Left colon (tissue), 2 donors: Measurements from ENCODE around the gene CCDC6. TPM values are rescaled to one million over a fixed set of nuclear protein-coding genes. Genes with fewer than 3 reads are reported as not detected.
"Not testable (repeated sequence)": the region's sequence is repeated elsewhere in the genome, so short reads cannot be mapped to it uniquely, and the experiment has no call there.

ENCODE experiments used
- ATAC-seq: fragments of 200-7000 bp; cut with Tn5 transposase; one replicate; pipeline ENCODE4 v1.9.1; 2020; ENCODE audit warnings: mild to moderate bottlenecking, moderate library complexity
- DNase-seq, 2 donors: peaks; one replicate each; pipeline ENCODE4 v3.0.0-alpha.2; 2020
- intact Hi-C, 2 donors: fragments of 100-400 bp; cut with DNase I in 1 of 2; cut with micrococcal nuclease in 1 of 2; formaldehyde crosslinking; loops; one replicate each; pipeline versions ENCODE4 v1.11.2 to v1.14.0; 2022; cut with DNase I, micrococcal nuclease
- total RNA-seq, 2 donors: library from RNA; stranded (reverse); fragmentation: NEBNext Ultra II Directional; extraction: Animal tissue kit (Norgen Biotek cat#: 25700); gene quantifications; one replicate each; pipeline ENCODE4 v1.2.1, GENCODE V29; 2021
- donor health status: DM: no; HTN: no; CAD: no.
- donor health status: DM: yes; HTN: yes; CAD: no.

The CCDC6 gene
- total RNA-seq, 2 donors from 2014 or later: 54.9 to 60.7 TPM

DNA sequence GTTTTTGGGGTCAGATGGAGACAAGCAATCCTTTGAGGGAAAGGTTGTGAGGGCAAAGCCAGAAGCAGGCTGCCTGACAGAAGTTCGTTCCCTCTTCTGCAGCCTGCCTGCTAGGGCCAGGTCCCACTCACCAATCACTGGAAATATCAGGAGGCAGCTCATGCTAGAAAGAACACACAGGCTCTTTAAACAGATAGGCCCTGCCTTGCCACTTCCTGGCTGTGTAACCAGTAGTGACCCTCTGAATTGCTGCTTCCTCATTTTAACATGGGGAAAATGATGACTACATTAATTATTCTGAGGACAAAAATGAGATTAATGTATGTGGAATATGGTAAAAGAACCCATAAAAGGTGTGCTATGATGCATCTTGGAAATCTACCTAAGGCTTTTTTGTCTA, 102.6 kb downstream of the CCDC6 start:
- DNase-seq: no peak
- intact Hi-C loops: no loop called here
- no peak for ATAC-seq

DNA sequence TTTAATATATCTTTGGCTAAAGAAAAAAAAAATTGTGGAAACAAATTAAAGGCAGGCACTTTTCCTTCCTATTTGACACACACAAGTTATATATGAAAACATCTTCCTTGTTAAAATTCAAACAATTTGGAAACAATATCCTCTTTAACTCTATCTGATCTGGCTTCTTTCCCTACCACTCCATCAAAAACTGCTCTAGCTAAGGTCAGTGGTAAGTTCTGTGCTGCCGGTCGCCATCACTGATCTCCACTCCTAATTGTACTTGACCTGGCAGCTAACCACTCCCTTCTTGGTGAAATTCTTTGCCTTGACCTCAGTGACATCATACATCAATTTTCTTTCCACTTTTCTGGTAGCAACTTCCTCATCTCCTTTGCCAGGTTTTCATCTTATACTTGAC, 105.2 kb downstream of the CCDC6 start:
- ATAC-seq (peak; percentile 42), DNase-seq (no peak)
- intact Hi-C loops: no loop called here

DNA sequence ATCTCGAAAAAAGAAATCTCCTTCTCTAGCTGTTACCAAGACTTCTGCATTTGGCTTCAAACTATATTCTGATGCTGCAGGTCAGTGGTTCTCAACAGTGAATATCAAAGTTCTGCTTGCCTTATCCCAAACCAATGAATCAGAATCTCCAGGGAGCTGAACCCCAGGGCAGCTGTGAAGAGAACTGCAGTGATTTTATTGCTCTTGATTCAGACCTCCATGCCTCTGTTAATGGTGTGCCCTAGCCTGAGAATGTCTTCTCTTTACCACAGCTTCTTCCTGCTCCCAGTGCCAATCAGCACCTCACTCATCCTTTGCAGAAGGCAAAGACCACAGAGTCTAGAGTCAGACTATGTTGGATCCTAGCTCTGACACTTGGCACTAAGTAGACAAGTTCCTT, 106.9 kb downstream of the CCDC6 start:
- ATAC-seq: no peak
- intact Hi-C loops: no loop called here
- DNase-seq: no peak

DNA sequence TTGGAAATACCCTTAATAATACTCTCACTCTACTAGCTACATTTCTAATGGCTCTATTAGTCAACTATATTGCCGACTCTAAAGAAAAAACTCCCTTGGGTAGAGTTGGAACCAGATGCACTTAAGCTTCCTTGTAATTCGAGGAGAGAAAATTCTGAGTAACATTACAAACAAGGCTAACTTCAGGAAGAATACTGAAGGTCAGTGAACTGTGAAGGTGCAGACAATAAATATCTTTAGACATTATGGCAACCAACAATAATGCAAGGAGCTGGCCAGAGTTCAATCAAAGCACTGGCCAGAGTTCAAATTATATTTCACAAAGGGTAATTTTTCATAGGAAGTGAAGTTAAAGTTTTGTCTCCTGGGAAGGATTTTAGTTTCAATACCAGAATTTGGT, 112.4 kb downstream of the CCDC6 start:
- no peak for DNase-seq
- intact Hi-C loops: no loop called here

DNA sequence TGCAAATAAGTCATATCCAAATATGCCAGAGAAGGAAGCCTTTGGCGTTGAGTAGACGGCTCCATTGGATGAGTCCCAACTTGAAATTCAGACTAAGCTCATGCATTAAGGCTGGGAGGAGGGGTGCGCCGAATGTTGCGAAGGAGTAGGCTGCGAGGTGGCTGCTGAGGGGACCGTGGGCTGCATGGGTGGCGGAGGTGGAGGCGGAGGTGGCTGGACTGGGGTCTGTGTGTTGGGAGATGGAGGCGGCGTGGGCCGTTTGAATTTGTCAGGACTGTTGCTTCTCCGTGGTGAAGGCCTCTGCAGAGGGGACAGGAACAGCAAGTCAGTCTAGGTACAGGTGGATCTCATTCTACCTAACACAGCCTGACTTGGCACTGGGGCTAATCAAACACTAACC, 113.5 kb downstream of the CCDC6 start:
- DNase-seq (no peak), ATAC-seq (no peak)
- intact Hi-C loops: no loop called here

More for the DNA sequence above, 112.4 kb downstream of the CCDC6 start:
- ATAC-seq: peak; percentile 71

DNA sequence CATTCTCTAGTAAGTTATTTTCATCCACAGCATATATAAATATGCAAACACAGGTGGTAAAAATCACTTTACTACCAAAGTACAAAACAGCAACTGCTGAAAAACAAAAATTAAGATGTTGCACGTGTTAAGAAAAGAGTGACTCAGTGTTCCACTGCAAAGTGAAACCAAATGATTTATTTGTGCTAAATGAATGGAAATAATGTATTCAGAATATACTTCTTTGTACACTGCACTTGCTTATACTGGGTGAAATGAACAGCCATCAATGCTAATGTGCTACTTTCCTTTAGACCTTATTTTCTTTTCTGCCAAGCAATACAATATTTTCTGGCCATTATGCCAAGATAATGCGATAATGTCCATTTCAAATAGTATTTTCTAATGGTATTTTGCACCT, 114.8 kb downstream of the CCDC6 start:
- DNase-seq (no peak), ATAC-seq (no peak)
- intact Hi-C loops: no loop called here

DNA sequence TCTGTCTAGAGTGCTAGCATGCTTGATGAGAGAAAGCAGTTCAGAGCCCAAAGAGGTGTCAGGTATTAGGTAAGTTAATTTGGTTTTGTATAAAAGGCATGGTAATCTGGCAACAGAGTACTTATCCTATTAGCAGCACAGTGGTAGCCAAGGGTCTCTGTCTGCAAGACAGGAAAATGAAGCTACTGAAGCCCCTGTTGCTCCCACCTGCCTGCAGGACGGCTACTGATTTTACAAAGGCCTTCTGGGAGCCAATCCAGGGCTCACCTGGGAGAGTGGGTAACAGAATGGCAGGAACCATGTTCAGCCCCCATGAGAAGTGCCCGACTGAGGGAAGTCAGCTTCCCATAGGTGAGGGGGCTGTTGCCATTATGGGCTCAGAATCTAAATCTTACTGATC, 116.3 kb downstream of the CCDC6 start:
- ATAC-seq, intact Hi-C loops, DNase-seq: not testable (repeated sequence)

DNA sequence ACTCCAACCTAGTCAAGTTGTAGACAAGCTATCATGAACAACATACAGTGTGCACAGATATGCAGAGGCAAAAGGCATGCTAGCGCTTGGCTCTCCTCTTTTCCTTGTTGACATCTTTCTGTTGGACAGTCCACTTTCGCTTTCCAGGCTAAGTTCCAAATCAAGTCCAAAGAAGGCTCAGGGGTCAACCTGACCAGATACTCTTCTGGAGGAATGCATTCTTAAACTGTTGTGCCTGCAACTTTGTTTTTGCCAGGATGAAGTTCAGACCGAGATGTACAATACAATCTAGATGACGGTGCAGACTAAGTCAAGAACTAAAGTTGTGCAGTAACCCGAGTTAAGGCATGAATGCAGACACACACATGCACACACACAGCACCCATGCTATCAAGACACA, 117.4 kb downstream of the CCDC6 start:
- ATAC-seq, DNase-seq, intact Hi-C loops: not testable (repeated sequence)

DNA sequence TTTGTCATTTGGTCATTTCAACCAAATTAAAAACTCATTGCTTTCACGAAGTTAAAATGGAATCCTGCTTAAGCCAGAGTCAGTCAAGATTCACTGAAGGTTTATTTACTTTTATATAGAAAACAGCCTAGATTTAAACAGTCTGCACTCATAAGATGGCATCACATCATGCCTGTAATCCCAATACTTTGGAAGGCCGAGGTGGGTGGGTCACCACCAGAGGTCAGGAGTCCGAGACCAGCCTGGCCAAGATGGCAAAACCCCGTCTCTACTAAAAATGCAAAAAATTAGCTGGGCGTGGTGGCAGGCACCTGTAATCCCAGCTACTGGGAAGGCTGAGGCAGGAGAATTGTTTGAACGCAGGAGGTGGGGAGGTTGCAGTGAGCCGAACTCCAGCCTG, 119.3 kb downstream of the CCDC6 start:
- ATAC-seq, DNase-seq, intact Hi-C loops: not testable (repeated sequence)

DNA sequence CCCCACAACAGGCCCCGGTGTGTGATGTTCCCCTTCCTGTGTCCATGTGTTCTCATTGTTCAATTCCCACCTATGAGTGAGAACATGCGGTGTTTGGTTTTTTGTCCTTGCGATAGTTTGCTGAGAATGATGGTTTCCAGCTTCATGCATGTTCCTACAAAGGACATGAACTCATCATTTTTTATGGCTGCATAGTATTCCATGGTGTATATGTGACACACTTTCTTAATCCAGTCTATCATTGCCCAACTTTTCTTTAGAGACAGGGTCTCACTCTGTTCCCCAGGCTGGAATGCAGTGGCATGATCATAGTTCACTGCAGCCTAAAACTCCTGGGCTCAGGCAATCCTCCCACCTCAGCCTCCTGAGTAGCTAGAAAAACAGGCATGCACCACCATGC, 120.9 kb downstream of the CCDC6 start:
- ATAC-seq, intact Hi-C loops, DNase-seq: not testable (repeated sequence)

DNA sequence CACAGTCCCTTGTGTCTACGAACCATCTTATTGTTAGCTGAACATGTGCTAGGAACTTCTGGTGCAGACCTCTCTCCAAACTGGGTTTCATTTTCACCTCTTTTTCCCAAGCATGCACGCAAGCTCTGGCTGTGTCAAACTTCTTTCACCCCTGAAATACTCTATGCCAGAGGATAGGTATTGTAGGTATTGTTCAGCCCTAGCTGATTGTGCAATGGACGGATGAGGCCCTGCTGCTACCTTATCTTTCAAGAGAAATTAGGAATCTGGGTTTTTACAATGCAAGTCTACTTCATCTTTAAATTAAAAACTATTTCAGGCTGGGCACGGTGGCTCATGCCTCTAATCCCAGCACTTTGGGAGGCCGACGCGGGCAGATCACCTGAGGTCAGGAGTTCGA, 124.8 kb downstream of the CCDC6 start:
- intact Hi-C loops: no loop called here
- no peak for ATAC-seq
- no peak for DNase-seq

DNA sequence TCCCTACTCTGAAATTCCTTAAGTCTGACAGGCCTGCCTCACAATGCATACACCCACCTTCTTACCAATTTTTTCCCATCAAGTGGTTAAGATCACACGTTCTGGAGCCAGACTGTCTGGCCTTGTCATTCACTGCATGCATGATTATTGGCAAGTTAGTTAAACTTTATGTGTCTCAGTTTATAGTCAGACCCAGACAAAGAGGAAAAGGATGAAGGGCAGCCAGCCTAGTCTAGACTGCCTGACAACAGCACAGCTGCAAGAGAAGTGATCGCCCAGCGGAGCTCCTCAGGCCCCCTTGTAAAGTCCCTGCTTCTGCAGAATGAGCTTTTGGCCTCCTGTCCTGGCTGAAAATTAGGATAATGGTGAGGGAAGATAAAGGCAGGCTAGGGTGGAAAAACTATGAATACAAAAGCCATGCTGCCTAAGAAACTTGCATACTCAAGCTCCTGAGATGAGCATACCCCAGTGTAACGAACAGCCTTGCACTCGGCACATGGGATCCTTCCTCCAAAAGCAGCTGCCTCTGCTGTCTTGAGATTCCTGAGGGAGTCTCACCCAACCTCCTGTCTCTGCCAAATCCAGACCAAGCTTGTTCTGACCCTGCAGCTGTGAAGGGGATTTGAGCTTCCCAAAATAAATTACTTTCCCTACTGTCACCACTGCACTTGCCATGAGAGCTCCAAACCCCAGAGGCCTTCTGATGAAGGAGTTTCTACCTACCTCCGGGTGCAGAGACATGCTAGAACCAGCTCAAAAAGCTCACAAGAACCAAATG, 126.4 kb downstream of the CCDC6 start:
- DNase-seq (no peak), ATAC-seq (peak; percentile 44)
- intact Hi-C loops: no loop called here

DNA sequence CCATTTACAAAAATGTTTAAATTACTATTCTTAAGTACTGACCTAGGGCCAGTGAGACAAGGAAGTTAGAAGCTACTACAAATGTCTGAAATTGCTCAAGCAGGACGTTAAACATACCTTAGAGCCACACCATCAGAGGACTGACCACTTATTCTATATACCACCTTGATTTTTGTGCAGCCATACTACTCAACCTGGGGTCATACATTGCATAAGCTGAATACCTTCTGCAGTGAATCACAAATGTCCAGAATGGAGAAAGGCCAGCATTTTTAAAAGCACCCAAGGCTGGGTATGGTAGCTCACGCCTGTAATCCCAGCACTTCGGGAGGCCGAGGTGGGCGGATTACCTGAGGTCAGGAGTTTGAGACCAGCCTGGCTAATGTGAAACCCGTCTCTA, 131.9 kb downstream of the CCDC6 start:
- DNase-seq (no peak), ATAC-seq (no peak)
- intact Hi-C loops: no loop called here

DNA sequence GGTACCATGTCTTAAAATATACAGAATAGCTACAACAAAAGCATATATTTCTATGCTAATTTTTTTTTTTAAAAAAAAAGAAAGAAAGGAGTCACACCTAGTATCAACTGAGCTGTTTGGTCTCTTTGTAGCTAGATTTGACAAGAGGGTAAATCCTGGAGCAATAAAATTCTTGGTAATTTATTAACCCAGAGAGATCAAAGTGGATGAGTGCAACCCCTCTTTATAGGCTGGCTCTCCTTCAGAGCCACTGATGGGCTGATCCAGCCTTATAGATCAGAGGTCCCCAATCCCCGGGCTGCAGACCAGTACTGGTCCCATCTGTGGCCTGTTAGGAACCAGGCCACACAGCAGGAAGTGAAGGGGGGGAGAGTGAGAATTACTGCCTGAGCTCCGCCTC, 133.3 kb downstream of the CCDC6 start:
- DNase-seq: no peak
- peak; percentile 85 for ATAC-seq
- intact Hi-C loops: no loop called here

DNA sequence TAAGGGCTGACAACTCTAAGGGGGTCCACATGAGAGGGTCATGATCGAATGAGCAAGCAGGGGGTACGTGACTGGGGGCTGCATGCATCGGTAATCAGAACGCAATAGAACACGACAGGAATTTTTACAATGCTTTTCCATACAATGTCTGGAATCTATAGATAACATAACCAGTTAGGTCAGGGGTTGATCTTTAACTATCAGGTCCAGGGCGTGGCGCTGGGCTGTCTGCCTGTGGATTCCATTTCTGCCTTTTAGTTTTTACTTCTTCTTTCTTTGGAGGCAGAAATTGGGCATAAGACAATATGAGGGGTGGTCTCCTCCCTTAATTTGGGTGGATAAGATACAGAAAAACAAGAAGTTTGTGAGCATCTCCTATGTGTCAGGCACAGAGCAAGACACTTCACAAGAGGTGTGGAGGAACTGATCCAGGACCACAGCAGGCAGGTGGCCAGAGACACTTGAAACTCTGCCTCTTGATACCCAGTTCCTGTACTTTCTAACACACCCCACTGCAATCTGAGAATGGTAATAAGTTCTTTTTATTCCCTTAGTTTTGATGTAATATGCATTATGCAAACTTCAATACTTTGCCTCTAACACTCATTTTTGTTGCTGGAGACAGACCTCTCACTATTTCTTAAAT, 135.1 kb downstream of the CCDC6 start:
- ATAC-seq (peak; percentile 87), DNase-seq (peak; percentile 48 to 72)
- intact Hi-C loops: no loop called here

DNA sequence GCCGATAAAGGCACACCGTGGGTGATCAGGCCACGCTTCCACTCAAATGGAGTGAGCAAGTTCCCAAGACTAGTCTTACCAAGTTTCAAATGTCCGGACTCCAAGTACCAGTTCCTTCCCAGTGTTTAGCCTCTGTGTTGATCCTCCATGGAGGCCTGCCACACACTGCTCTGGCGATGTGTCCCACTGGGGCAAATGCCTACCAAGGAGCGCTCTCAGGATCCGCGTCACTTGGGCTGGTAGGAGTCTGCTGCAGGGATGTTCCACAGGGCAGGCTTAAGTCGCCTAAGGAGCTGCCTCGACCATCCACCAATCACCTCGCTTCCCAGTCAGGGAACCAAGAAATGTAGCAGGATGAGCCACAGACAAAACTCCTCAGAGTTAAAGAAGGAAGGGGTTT, 135.7 kb downstream of the CCDC6 start:
- ATAC-seq (no peak), DNase-seq (no peak)
- intact Hi-C loops: no loop called here

DNA sequence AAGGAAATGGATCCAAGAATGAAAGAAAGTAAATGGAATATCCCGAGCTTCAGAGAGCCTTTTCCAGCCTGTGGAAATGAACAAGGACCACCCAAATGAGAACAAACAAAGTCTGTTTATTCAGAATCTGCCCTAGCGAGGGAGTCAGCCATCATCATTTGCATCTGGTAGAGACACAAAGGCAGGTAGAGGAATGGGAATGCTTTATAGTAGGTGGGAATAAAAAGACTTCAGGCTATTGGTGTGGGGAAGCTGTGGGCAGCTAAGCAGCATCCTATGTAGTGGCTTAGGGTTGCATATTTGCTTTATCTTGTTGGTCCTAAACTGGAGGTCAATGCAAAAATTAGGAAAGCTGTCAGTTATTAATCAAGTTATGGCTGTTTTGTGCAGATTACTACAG, 143.9 kb downstream of the CCDC6 start:
- intact Hi-C loops: no loop called here
- no peak for DNase-seq
- ATAC-seq: no peak

DNA sequence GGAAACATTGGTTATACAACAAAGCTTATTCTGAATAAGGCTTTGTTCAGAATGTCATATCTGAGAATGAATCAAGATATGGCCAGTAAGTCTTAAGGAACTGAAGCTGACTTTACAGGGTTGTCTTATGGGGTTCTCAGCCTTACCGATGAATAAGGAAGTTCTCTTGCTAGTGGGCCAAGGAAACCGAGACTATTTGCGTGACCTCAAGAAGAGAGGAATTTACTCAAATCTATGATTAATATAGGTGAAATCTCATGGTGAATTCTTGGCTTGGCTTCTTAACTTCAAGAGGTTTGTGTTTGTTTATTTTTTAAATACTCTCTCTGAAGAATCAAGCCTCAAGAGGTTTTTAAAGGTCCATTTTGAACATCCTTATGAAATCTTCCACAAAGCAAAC, 148.4 kb downstream of the CCDC6 start:
- intact Hi-C loops: no loop called here
- DNase-seq (no peak), ATAC-seq (no peak)

DNA sequence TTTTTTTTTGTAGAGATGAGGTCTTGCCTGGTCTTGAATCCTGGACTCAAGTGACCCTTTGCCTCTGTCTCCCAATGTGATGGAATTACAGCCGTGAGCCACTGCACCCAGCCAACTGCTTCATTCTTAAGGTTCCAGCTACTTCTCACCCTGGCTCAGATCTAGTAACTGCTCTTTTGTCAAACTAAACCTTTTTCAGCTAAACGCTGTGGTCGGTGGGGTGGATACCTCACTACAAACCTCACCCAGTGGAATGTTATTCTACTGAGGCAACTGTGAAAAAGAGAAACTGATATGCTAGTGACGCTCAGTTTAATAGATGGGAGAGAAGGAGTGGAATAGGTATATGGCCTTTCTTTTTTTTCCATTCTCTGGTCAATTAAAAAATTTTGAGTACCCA, 151.4 kb downstream of the CCDC6 start:
- DNase-seq (no peak), ATAC-seq (no peak)
- intact Hi-C loops: no loop called here

DNA sequence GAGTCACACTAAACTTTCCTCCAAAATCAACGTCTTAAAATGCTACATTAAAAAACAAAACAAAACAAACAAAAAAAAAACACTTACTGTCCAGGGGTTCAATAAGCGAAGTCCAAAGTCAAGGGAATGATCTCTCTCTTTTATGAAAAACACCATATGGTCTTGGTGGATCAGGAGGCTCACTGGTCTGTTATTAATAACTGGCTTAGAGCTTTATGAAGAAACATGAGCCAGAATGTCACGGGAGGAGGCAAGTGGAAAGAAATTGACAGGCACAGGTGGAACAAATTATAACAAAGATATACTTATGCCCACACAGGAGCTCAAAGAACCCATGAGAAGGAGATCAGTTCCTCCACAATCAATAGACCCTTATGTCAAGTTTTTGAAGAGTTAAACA, 153.1 kb downstream of the CCDC6 start, which contains the start of gene MRLN:
Gene MRLN (minus strand): TSS at position 189 of the 400 bp plus-strand sequence.
- intact Hi-C loops: no loop called here
- ATAC-seq (no peak), DNase-seq (no peak)
